A673 (cell line): ENCODE data around the gene VAPB. TPM values are rescaled to one million over a fixed set of nuclear protein-coding genes. Genes with fewer than 3 reads are reported as not detected.

ENCODE experiments used
- BruUV-seq: library from RNA; stranded (reverse); fragments of 400-500 nt; replicated peaks from 2 replicates; lab custom pipeline; 2021; lab: Mats Ljungman, UMichigan
- CTCF ChIA-PET: fragments of 300-600 bp; sonication (Branson Sonifier 250); formaldehyde crosslinking; loops from one replicate; lab custom pipeline; 2022; ENCODE audit warnings: antibody characterized with exemption; lab: Charles Lee
- POLR2A ChIA-PET: fragments of 300-600 bp; sonication (Branson Sonifier 250); formaldehyde crosslinking; loops from one replicate; lab custom pipeline; 2022; ENCODE audit warnings: antibody characterized with exemption; ENCODE audit not compliant: low non-redundant PET; lab: Charles Lee
- DNase-seq: peaks from one replicate; pipeline ENCODE4 v3.0.0-alpha.2; 2015; ENCODE audit warnings: low spot score
- H3K27ac ChIP-seq: fragments of 200-600 bp; sonication (generic); 2 replicates; pipeline ENCODE4 v1.5.1; 2016; ENCODE audit warnings: mixed run types, low read depth, mild to moderate bottlenecking, mixed read lengths, antibody characterized with exemption, low read length; ENCODE audit not compliant: poor library complexity, severe bottlenecking
- H3K27me3 ChIP-seq: fragments of 200-600 bp; sonication (generic); replicated peaks from 2 replicates; pipeline ENCODE4 v1.6.1; 2017; ENCODE audit warnings: mixed run types, low read depth, mild to moderate bottlenecking, mixed read lengths, antibody characterized with exemption, low read length; ENCODE audit not compliant: insufficient read depth, poor library complexity
- H3K36me3 ChIP-seq: fragments of 200-600 bp; sonication (generic); 2 replicates; pipeline ENCODE4 v1.6.1; 2016; ENCODE audit warnings: mixed run types, mild to moderate bottlenecking, mixed read lengths, antibody characterized with exemption, low read length; ENCODE audit not compliant: insufficient read depth, poor library complexity, severe bottlenecking
- H3K4me1 ChIP-seq: fragments of 200-600 bp; sonication (generic); 2 replicates; pipeline ENCODE4 v1.6.1; 2017; ENCODE audit warnings: mixed run types, mild to moderate bottlenecking, mixed read lengths, antibody characterized with exemption, low read length; ENCODE audit not compliant: insufficient read depth, poor library complexity, severe bottlenecking
- H3K4me3 ChIP-seq: fragments of 200-600 bp; sonication (generic); 2 replicates; pipeline ENCODE4 v1.5.1; 2016; ENCODE audit warnings: low read depth, mixed run types, mild to moderate bottlenecking, mixed read lengths, low read length; ENCODE audit not compliant: poor library complexity, severe bottlenecking
- H3K9me3 ChIP-seq: fragments of 200-600 bp; sonication (generic); 2 replicates; pipeline ENCODE4 v1.6.1; 2016; ENCODE audit warnings: mixed run types, low read depth, mild to moderate bottlenecking, mixed read lengths, antibody characterized with exemption, low read length; ENCODE audit not compliant: poor library complexity, severe bottlenecking
- EZH2 ChIP-seq: fragments of 200-600 bp; sonication (generic); IDR thresholded peaks from 2 replicates; pipeline ENCODE4 v1.6.1; 2017; ENCODE audit warnings: borderline replicate concordance, low read depth, mild to moderate bottlenecking, mixed read lengths, antibody characterized with exemption, low read length; ENCODE audit not compliant: poor library complexity, severe bottlenecking
- intact Hi-C: fragments of 100-400 bp; cut with micrococcal nuclease; formaldehyde crosslinking; loops from one replicate; pipeline ENCODE4 v1.10.0; 2022; ENCODE audit not compliant: unreplicated experiment
- total RNA-seq: library from RNA; stranded (reverse); gene quantifications from 2 replicates; pipeline ENCODE4 v1.2.3, GENCODE V29; 2021
- TF ChIP-seq, protein P1 (sequence below): fragments of 300-800, 200-600 bp; sonication (generic); conservative IDR thresholded peaks from 2 replicates; pipeline ENCODE4 v1.5.1; 2017; ENCODE audit warnings: low read depth, mild to moderate bottlenecking, antibody characterized with exemption, low read length, moderate library complexity, mixed read lengths

Gene VAPB
- total RNA-seq, 1 experiment from 2014 or later, result 60.9 TPM

DNA sequence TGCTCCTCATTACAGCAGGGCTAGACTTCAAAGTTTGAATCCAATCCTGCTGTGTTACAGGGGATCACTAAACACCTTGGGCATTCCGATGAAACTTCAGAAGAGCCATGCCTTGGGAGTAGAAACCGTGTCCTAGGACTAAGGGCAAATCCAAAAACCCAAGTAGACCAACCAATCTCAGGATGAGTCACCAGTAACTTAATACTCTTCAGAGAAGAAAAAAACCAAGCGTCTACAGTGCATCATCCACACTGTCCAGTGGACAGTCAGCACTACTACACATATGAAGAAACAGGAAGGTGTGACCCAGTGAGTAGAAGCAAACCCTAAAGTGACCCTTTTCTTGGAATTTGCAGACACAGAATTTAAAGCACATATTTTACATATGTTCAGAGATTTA, 39.5 kb upstream of the VAPB start:
- Histone ChIP-seq H3K4me3 (no peak overlapping the region), H3K27me3 (no peaks in the 10 kb centered on the region), H3K27ac (no peak overlapping the region), H3K36me3 (peaks cover 15% of the 10 kb centered on the region), H3K9me3 (no peaks in the 10 kb centered on the region), H3K4me1 (no peaks in the 10 kb centered on the region)
- POLR2A ChIA-PET, result no interaction called here
- TF ChIP-seq, protein P1, sequence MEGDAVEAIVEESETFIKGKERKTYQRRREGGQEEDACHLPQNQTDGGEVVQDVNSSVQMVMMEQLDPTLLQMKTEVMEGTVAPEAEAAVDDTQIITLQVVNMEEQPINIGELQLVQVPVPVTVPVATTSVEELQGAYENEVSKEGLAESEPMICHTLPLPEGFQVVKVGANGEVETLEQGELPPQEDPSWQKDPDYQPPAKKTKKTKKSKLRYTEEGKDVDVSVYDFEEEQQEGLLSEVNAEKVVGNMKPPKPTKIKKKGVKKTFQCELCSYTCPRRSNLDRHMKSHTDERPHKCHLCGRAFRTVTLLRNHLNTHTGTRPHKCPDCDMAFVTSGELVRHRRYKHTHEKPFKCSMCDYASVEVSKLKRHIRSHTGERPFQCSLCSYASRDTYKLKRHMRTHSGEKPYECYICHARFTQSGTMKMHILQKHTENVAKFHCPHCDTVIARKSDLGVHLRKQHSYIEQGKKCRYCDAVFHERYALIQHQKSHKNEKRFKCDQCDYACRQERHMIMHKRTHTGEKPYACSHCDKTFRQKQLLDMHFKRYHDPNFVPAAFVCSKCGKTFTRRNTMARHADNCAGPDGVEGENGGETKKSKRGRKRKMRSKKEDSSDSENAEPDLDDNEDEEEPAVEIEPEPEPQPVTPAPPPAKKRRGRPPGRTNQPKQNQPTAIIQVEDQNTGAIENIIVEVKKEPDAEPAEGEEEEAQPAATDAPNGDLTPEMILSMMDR, result no peak
- TF ChIP-seq EZH2, result no peak
- no peak for DNase-seq
- CTCF ChIA-PET, result no interaction called here
- BruUV-seq, result no TSS peak
- intact Hi-C loops, result no loop called here

DNA sequence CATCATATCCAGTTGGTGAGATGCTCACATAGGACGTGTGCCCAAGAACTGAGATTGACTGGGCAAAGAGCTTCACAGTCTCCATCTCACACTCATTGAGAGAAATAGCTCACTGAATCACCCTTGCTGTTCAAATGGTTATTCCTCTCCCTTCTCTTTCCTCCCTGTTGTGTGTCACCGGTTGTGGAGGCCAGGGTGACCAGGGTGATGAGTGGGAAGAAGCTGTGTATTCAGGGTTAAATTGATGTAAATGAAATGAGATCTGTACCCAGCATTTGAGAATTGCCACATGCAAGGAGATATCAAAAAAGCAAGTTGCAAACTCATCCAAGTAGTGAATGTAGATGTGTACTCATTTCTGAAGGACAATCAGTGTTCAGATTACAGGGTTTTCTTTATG, 36.6 kb upstream of the VAPB start:
- peaks cover 7% of the 10 kb centered on the region for H3K36me3 ChIP-seq
- intact Hi-C loops, result no loop called here
- no peak overlapping the region for H3K27ac ChIP-seq
- no peak for DNase-seq
- H3K4me3 ChIP-seq, result no peak overlapping the region
- no TSS peak for BruUV-seq
- ChIA-PET POLR2A (no interaction called here), CTCF (interaction anchor here (0.7 kb wide), 1 partner anchor 929 kb away, joined by 5 read pairs; no protein-coding TSS in a partner anchor)
- H3K4me1 ChIP-seq, result no peaks in the 10 kb centered on the region
- H3K27me3 ChIP-seq, result no peaks in the 10 kb centered on the region
- TF ChIP-seq EZH2, result no peak
- TF ChIP-seq, protein P1, result no peak
- no peaks in the 10 kb centered on the region for H3K9me3 ChIP-seq

DNA sequence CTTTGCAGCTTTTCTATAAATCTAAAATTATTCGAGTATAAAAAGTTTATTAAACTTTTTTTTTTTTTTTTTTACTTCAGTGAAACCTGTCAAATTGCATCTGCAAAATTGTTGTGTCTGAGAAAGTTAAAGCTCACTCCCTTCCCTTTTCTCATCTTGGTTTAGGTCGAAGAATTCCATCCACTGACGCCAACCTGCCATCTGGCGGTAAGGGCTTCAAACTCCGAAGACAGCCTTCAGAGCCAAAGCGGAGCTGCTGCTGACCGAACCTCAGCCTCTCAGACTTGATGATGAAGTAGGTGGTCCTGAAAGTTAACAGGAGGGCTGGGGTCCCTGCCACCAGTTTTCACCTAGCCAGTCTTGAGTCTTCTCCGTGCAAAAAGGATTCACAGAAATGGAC, 29.6 kb upstream of the VAPB start:
- no peak overlapping the region for H3K27ac ChIP-seq
- intact Hi-C loops, result no loop called here
- H3K4me3 ChIP-seq, result no peak overlapping the region
- H3K36me3 ChIP-seq, result peaks cover 2% of the 10 kb centered on the region
- ChIA-PET CTCF (no interaction called here), POLR2A (no interaction called here)
- no peaks in the 10 kb centered on the region for H3K9me3 ChIP-seq
- no peak for TF ChIP-seq EZH2
- TF ChIP-seq, protein P1, result no peak
- no TSS peak for BruUV-seq
- H3K27me3 ChIP-seq, result no peaks in the 10 kb centered on the region
- DNase-seq, result no peak
- H3K4me1 ChIP-seq, result peaks cover 14% of the 10 kb centered on the region
